IPS DF 4.7 (cell line): Measurements from ENCODE around the gene ATG2B.

ENCODE experiments used
- DNase-seq: peaks from one replicate; pipeline ENCODE4 v3.0.0-alpha.2; 2013; ENCODE audit warnings: low spot score; ENCODE audit errors: extremely low read depth

ATG2B gene

GRCh38 chr14:96273629-96274028 lies 89.5 kb downstream of the ATG2B start:
- DNase-seq: no peak

GRCh38 chr14:96272777-96273473 lies 90.2 kb downstream of the ATG2B start:
- DNase-seq: no peak

GRCh38 chr14:96271421-96271762 lies 91.7 kb downstream of the ATG2B start:
- no peak for DNase-seq

GRCh38 chr14:96270565-96271420 lies 92.3 kb downstream of the ATG2B start:
- no peak for DNase-seq

- no peak for DNase-seq
Observed at GRCh38 chr14:96269359-96269710, 93.8 kb downstream of the ATG2B start.

GRCh38 chr14:96268431-96269358 lies 94.4 kb downstream of the ATG2B start:
- DNase-seq: no peak

GRCh38 chr14:96267916-96268315 lies 95.2 kb downstream of the ATG2B start:
- no peak for DNase-seq

- DNase-seq: no peak
Observed at GRCh38 chr14:96267336-96267735, 95.8 kb downstream of the ATG2B start.

- no peak for DNase-seq
Observed at GRCh38 chr14:96265383-96266095, 97.6 kb downstream of the ATG2B start.

GRCh38 chr14:96264853-96265252 lies 98.3 kb downstream of the ATG2B start:
- DNase-seq: no peak

- no peak for DNase-seq
Observed at GRCh38 chr14:96264200-96264553, 99.0 kb downstream of the ATG2B start.

GRCh38 chr14:96263347-96264199 lies 99.6 kb downstream of the ATG2B start:
- DNase-seq: no peak

- no peak for DNase-seq
Observed at GRCh38 chr14:96261772-96262655, 101.1 kb downstream of the ATG2B start.

- no peak for DNase-seq
Observed at GRCh38 chr14:96261053-96261452, 102.1 kb downstream of the ATG2B start.

GRCh38 chr14:96260341-96260821 lies 102.8 kb downstream of the ATG2B start:
- no peak for DNase-seq

GRCh38 chr14:96257900-96258299 lies 105.2 kb downstream of the ATG2B start:
- no peak for DNase-seq

GRCh38 chr14:96257056-96257455 lies 106.1 kb downstream of the ATG2B start:
- no peak for DNase-seq

GRCh38 chr14:96256407-96256806 lies 106.7 kb downstream of the ATG2B start:
- no peak for DNase-seq
